Esophagus (tissue), 2 donors: ENCODE measurements around the gene SPEG. TPM values are rescaled to one million over a fixed set of nuclear protein-coding genes. Genes with fewer than 3 reads are reported as not detected.

Experiments used
- H3K27ac ChIP-seq, 2 donors: one replicate each; pipeline ENCODE4 v1.5.1; 2013; ENCODE audit warnings: low read depth in 2 of 2, mild to moderate bottlenecking in 2 of 2, inconsistent platforms in 1 of 2, low read length in 1 of 2, moderate library complexity in 1 of 2
- H3K27me3 ChIP-seq, 2 donors: one replicate each; pipeline ENCODE4 v1.6.1; 2013; ENCODE audit warnings: low read length in 2 of 2, control low read depth in 1 of 2, mild to moderate bottlenecking in 1 of 2; ENCODE audit not compliant: insufficient read depth in 2 of 2, control insufficient read depth in 1 of 2
- H3K36me3 ChIP-seq, 2 donors: one replicate each; pipeline ENCODE4 v1.6.1; 2013; ENCODE audit warnings: low read length in 1 of 2; ENCODE audit not compliant: control insufficient read depth in 2 of 2, insufficient read depth in 2 of 2
- H3K4me1 ChIP-seq, 2 donors: one replicate each; pipeline ENCODE4 v1.6.1; 2013; ENCODE audit warnings: low read length in 1 of 2; ENCODE audit not compliant: control insufficient read depth in 2 of 2, insufficient read depth in 2 of 2
- H3K4me3 ChIP-seq, 2 donors: one replicate each; pipeline ENCODE4 v1.5.1; 2013; ENCODE audit warnings: low read length in 2 of 2, mild to moderate bottlenecking in 2 of 2, low read depth in 1 of 2, moderate library complexity in 1 of 2
- H3K9me3 ChIP-seq, 2 donors: one replicate each; pipeline ENCODE4 v1.6.1; 2013; ENCODE audit warnings: mild to moderate bottlenecking in 2 of 2, low read depth in 1 of 2, low read length in 1 of 2, moderate library complexity in 1 of 2; ENCODE audit not compliant: control insufficient read depth in 2 of 2, insufficient read depth in 1 of 2
- WGBS, 2 donors: extraction: QIAGEN DNeasy Blood & Tissue Kit; methylation state at CpG; one replicate each; pipeline ENCODE4 v1.1.7; 2013; 5-methylcytosine and 5-hydroxymethylcytosine counted together
- polyA plus RNA-seq, 2 donors: library from polyadenylated mRNA; stranded (reverse); fragments of 200-250 nt; gene quantifications; one replicate each; pipeline ENCODE4 v1.2.3, GENCODE V29; 2013
- donor health status: healthy with polysubstance abuse.
- donor health status: Bipolar disorder and iron deficiency.

SPEG gene
- polyA plus RNA-seq, 2 donors, result 22.3 to 37.7 TPM

DNA sequence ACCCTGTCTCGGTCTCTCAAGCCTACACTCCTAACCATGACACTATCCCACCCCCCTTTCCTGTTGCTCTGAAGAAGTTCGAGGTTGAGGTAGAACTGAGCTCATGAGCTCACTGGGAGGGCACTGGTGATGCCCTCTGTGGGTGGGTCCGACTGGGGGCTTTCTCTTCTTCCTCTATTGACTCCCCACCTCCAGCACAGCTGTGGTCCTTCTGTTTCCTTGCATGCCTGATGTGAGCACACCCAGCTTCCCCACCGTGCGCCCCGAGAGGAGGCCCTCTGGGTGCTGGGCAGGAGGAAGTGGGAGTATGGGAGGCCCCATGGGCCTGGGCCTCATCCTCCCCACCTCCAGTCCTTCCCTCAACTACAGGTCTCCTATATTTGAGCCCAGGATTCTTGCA, 20.9 kb downstream of the SPEG start:
- WGBS, 2 donors, result 77 to 81% methylated on average over 6 of the region's 6 CpGs
- Histone ChIP-seq H3K36me3 (no peaks in the 10 kb centered on the region), H3K4me1 (peaks cover 0 to 12% of the 10 kb centered on the region in 2 donors), H3K9me3 (no peaks in the 10 kb centered on the region), H3K27me3 (no peaks in the 10 kb centered on the region), H3K4me3 (no peak overlapping the region), H3K27ac (peak overlapping the region in 1 of 2 donors; percentile 19)

DNA sequence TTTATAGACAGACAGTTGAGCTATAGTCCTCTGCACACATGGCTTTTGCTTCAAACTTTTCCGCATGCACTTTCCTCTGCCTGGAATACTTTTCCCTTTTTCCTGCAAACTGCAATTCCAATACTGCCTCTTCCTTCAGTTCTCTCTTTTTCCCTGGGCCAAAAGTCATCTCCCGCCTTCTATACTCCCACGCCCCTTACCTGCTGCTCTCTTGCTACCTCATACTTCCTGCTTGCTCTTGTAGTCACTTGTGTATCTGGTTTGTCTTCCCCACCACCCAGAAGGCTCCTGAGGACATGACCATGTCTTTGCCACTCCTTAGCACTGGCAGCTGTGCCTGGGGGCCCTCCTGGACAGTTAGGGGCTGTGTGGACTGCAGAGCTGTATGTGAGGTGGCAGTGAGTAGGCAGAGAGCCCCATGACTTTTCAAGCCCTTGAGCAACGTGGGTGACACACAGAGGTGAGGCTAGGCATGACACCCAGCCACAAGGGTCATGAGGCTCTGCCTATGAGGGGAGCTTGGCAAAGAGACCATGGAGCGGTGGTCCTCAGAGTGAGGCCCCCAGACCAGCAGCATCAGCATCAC, 23.2 kb downstream of the SPEG start:
- H3K4me3 ChIP-seq, result no peak overlapping the region
- no peaks in the 10 kb centered on the region for H3K9me3 ChIP-seq
- H3K36me3 ChIP-seq, result no peaks in the 10 kb centered on the region
- H3K27ac ChIP-seq, result peak overlapping the region in 1 of 2 donors; percentile 36
- WGBS, 2 donors, result 61 to 69% methylated on average over 5 of the region's 5 CpGs
- no peaks in the 10 kb centered on the region for H3K27me3 ChIP-seq
- peaks cover 4 to 12% of the 10 kb centered on the region in 2 donors for H3K4me1 ChIP-seq

DNA sequence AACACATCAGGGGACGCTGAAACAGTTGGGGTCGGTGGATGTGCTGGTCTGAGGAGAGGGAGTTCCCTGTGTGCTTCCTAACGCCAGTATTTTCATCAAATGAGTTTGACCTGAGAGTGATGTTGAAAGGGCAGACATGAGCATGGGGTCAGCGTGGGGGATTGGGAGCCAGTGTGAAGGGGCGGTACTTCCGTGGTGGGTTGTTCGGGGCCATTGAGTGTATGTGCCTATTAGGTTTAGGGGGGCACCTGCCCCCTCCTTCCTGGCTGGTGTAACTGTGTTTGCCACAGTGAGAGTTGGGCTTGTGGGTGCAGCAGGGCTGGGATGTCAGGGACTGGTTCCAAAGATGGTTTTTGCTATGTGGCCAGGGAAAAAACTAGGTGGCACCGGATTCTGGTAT, 24.4 kb downstream of the SPEG start:
- peak overlapping the region in 1 of 2 donors; percentile 66 for H3K27ac ChIP-seq
- no peaks in the 10 kb centered on the region for H3K36me3 ChIP-seq
- no peaks in the 10 kb centered on the region for H3K9me3 ChIP-seq
- WGBS, 2 donors, result 83 to 86% methylated on average over 8 of the region's 8 CpGs
- H3K4me3 ChIP-seq, result no peak overlapping the region
- H3K27me3 ChIP-seq, result no peaks in the 10 kb centered on the region
- peaks cover 4 to 7% of the 10 kb centered on the region in 2 donors for H3K4me1 ChIP-seq

DNA sequence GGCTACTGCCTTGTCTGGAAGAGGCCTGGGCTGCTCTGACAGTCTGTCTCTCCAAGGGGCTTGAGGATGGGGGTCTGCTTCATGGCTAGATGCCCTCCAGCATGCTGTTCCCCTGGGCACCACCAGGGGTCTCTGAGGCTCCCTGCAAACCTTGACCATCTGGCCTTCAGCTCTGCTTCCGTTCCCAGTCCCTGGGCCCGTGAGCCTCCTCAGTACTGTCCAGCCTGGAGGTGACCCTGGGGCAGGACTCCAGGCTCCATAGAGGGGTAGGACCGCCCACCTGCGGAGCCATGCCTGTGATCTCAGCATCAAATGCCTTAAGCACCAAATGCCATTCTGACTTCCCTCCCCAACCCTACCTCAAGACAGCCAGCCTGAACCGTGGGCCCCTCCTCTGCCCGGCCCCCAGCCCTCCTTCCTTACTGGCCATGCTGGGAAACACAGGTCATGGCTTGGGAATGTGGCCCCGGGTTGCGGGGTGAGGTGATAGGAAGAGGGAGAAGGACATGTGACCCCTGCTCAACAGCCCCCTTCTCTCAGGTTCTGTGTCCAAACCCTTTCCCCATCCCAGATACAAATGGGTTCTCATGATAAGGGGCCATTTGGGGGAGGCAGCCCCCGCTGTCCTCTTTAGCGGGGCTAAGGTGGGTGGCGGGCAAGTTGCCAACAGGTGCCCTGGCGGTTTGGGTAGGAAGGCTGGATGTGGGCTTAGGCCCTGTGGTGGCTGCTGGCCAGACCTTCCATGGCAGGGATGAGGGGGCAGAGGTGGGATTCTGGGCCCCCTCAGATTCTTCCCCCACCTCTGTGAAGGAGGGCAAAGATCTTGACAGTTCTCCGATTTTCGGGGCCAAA, 25.0 kb downstream of the SPEG start:
- Histone ChIP-seq H3K9me3 (no peaks in the 10 kb centered on the region), H3K27me3 (no peaks in the 10 kb centered on the region), H3K27ac (peak overlapping the region; percentile 66 to 70), H3K4me3 (no peak overlapping the region), H3K4me1 (peaks cover 4% of the 10 kb centered on the region in 2 donors), H3K36me3 (no peaks in the 10 kb centered on the region)
- WGBS, 2 donors, result 50 to 55% methylated on average over 14 of the region's 14 CpGs

DNA sequence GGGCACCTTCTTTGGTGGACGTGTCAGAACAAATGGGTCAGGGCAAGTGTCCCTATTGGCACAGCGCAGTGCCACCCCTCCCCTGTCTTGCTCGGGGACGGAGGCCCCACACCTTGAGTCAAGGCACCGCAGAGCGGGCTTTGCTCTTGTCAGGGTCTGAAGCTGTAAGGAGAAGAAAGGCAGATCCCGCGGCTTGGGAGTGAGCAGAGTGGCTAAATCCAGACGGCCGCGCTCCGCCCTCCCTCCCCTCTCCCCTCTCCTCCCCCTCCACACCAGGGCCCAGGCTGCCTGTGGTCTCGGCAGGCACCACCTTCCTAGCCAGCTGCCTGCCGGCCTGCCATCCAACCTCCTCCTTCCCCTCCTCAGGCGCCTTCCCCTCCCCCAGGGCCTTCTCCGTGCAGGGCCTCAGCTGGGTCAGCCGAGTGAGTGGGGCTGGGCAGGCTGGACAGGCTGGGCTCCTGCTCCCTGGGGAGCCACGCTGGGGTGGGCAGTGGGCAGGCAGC, 25.8 kb downstream of the SPEG start:
- Histone ChIP-seq H3K4me3 (no peak overlapping the region), H3K36me3 (no peaks in the 10 kb centered on the region), H3K4me1 (peaks cover 4% of the 10 kb centered on the region in 2 donors), H3K9me3 (no peaks in the 10 kb centered on the region), H3K27me3 (no peaks in the 10 kb centered on the region), H3K27ac (peak overlapping the region; percentile 70 to 81)
- WGBS, 2 donors, result 48 to 62% methylated on average over 18 of the region's 18 CpGs

DNA sequence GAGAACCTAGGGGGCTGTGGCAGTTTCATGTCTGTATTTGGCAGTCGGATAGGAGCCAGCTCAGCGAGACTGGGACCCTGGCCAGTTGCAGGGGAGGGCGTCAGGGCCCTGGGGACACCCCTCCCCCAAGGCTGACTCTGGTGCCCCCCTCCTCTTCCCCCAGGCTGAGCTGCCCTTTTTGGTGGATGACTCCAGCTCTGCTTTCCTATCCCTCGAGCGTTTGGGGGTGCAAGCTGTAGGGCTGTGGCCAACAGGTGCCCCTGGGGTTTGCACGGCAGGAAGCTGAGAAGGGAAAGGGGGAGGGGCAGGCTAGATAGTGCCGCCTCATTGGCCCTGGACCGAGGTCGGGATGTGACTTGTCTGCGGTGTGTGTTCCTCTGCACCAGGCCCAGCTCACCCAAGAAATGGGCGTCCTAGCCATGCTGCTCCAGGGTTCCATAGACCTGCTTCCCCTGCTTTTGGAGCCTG, 26.4 kb downstream of the SPEG start:
- Histone ChIP-seq H3K4me1 (peaks cover 4 to 5% of the 10 kb centered on the region in 2 donors), H3K36me3 (no peaks in the 10 kb centered on the region), H3K4me3 (no peak overlapping the region), H3K27me3 (no peaks in the 10 kb centered on the region), H3K27ac (peak overlapping the region; percentile 70 to 81), H3K9me3 (no peaks in the 10 kb centered on the region)
- WGBS, 2 donors, result 17 to 27% methylated on average over 11 of the region's 11 CpGs

DNA sequence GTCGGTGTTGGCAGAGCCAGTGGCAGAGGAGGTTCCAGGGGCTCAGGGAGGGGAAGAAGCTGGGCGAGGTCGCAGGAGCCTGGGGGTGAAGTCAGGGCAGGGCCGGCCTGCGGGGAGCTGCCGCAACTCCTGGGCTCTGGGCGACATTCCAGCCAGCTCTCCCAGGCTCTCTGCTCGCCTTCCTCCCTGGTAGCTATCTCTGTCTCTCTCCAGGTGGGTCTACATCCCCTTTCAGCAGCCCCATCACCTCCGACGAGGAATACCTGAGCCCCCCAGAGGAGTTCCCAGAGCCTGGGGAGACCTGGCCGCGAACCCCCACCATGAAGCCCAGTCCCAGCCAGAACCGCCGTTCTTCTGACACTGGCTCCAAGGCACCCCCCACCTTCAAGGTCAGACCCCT, 27.0 kb downstream of the SPEG start:
- Histone ChIP-seq H3K36me3 (no peaks in the 10 kb centered on the region), H3K27ac (peak overlapping the region; percentile 70 to 81), H3K9me3 (no peaks in the 10 kb centered on the region), H3K27me3 (no peaks in the 10 kb centered on the region), H3K4me1 (peaks cover 4 to 6% of the 10 kb centered on the region in 2 donors), H3K4me3 (no peak overlapping the region)
- WGBS, 2 donors, result 70 to 75% methylated on average over 14 of the region's 14 CpGs

DNA sequence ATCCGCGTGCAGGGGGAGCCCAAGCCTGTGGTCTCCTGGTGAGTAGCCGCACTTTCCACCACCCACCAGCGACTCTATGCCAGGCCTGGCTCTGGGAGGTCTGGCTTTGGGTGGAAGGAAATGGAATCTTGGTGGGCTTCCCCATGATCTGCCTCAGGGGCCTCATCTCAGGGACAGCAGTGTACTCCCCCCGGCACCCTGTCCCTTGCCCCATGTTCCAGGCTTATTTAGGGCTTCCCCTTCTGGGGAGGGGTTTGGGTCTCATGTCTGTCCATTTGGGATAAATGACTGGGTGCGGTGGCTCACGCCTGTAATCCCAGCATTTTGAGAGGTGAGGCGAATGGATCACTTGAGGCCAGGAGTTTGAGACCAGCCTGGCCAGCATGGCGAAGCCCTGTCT, 27.7 kb downstream of the SPEG start:
- 79 to 92% methylated on average over 9 of the region's 9 CpGs for WGBS, 2 donors
- peak overlapping the region in 1 of 2 donors; percentile 53 for H3K27ac ChIP-seq
- H3K4me1 ChIP-seq, result peaks cover 4 to 6% of the 10 kb centered on the region in 2 donors
- no peaks in the 10 kb centered on the region for H3K9me3 ChIP-seq
- no peaks in the 10 kb centered on the region for H3K27me3 ChIP-seq
- H3K36me3 ChIP-seq, result no peaks in the 10 kb centered on the region
- H3K4me3 ChIP-seq, result no peak overlapping the region

DNA sequence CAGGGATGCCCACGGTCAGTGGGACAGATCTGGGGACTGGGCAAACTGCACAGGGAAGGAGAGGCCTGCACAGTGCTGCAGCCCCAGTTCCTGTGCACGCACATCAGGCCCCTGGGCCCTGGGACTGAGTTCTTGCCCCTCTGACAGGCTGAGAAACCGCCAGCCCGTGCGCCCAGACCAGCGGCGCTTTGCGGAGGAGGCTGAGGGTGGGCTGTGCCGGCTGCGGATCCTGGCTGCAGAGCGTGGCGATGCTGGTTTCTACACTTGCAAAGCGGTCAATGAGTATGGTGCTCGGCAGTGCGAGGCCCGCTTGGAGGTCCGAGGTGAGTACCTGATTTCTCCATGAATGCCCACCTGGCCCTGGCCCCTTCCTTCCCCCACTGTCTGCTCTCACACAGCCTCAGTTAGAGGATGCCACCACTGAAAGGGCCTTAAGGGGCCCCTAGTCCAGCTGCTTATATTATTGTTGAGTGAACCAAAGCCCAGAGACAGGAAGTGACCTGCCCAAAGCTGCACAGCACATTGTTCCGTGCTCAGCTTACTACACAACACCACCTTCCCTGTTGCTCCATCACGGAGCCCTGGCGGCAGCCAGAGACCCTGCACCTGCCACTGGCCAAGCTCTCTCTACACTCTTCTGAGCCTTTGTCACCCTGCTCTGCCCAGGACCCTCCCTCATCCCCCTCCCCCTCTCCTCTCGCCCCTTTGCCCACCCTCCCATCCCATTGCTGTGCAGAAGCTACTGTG, 29.8 kb downstream of the SPEG start:
- H3K4me1 ChIP-seq, result peaks cover 0 to 6% of the 10 kb centered on the region in 2 donors
- H3K4me3 ChIP-seq, result no peak overlapping the region
- H3K27ac ChIP-seq, result no peak overlapping the region
- H3K36me3 ChIP-seq, result no peaks in the 10 kb centered on the region
- H3K27me3 ChIP-seq, result no peaks in the 10 kb centered on the region
- no peaks in the 10 kb centered on the region for H3K9me3 ChIP-seq
- WGBS, 2 donors, result 89 to 90% methylated on average over 21 of the region's 21 CpGs
